ENCODE measurements around the gene LRRC8B. TPM values are rescaled to one million over a fixed set of nuclear protein-coding genes. Genes with fewer than 3 reads are reported as not detected.

Gene LRRC8B
- total and polyA plus RNA-seq, 2 of the 8 experiments (the other 6 are each of a cell fraction or from before 2014, with no cell fraction given), result 18.4 to 29.2 TPM

GRCh38 chr1:89641781-89642180 is 117.2 kb downstream of the LRRC8B start:
- H2BK120ac ChIP-seq (replicated peaks; ENCODE audit: low read depth, low read length), result no peak overlapping the region
- no peak overlapping the region for H4K91ac ChIP-seq (replicated peaks; ENCODE audit: insufficient read length, low read length)
- H3K4me3 ChIP-seq (ENCODE audit: extremely low read depth in 1 of 4, insufficient read depth in 2 of 4, low read depth in 3 of 4, low read length in 4 of 4), result no peak overlapping the region
- H3K4ac ChIP-seq (replicated peaks; ENCODE audit: insufficient read length, low read depth, low read length), result no peak overlapping the region
- H2BK12ac ChIP-seq (ENCODE audit: low read depth, low read length), result no peak overlapping the region
- H3K14ac ChIP-seq (ENCODE audit: insufficient read length), result no peak overlapping the region
- H3K4me1 ChIP-seq (replicated peaks in 1 of 4; ENCODE audit: control insufficient read depth in 3 of 4, insufficient read depth in 4 of 4, low read length in 3 of 4), result no peaks in the 10 kb centered on the region
- FAIRE-seq (no peak), DNase-seq (ENCODE audit: low read depth in 1 of 2, low spot score in 2 of 2) (no peak)
- no peak overlapping the region for H2BK20ac ChIP-seq (ENCODE audit: low read length)
- H3K23ac ChIP-seq (ENCODE audit: insufficient read length), result no peak overlapping the region
- no peak overlapping the region for H4K5ac ChIP-seq (ENCODE audit: insufficient read length, low read depth, low read length)
- H3K36me3 ChIP-seq (ENCODE audit: control insufficient read depth in 2 of 4, insufficient read depth in 4 of 4, low read length in 3 of 4), result no peaks in the 10 kb centered on the region
- H3K79me2 ChIP-seq (ENCODE audit: control insufficient read depth in 1 of 2, insufficient read depth in 2 of 2, low read length in 2 of 2), result no peaks in the 10 kb centered on the region
- no peaks in the 10 kb centered on the region for H3K9me3 ChIP-seq (ENCODE audit: insufficient read depth in 2 of 2, low read depth in 1 of 2, low read length in 1 of 2)
- H4K20me1 ChIP-seq (replicated peaks in 1 of 2; ENCODE audit: control insufficient read depth in 1 of 2, insufficient read depth in 2 of 2, low read length in 2 of 2), result peaks cover 0 to 2% of the 10 kb centered on the region in 2 experiments
- no peak overlapping the region for H2BK5ac ChIP-seq (ENCODE audit: low read depth, low read length)
- H3K18ac ChIP-seq (ENCODE audit: extremely low read depth, low read length), result no peak overlapping the region
- H3K4me2 ChIP-seq (ENCODE audit: insufficient read depth in 1 of 2, low read depth in 2 of 2, low read length in 2 of 2), result no peak overlapping the region
- no peak overlapping the region for H4K8ac ChIP-seq (ENCODE audit: extremely low read depth, insufficient read depth, low read length)
- 86% methylated on average over 4 of the region's 4 CpGs; no CpG with 5 or more reads in 1 of the 2 experiments for WGBS, 2 experiments (ENCODE audit: extremely low coverage in 1 of 2, insufficient coverage in 1 of 2, insufficient read length in 1 of 2, insufficient replicate concordance in 2 of 2, low coverage in 1 of 2, low lambda C conversion rate in 2 of 2, missing lambda C conversion rate in 1 of 2)
- no peaks in the 10 kb centered on the region for H3K27me3 ChIP-seq (replicated peaks in 1 of 4; ENCODE audit: control insufficient read depth in 3 of 4, extremely low read depth in 1 of 4, insufficient read depth in 3 of 4, low read length in 3 of 4)
- ChIA-PET CTCF (ENCODE audit: partially characterized antibody) (interaction anchor here (0.6 kb wide), 1 partner anchor 286 kb away, joined by 3 read pairs; no protein-coding TSS in a partner anchor), POLR2A (ENCODE audit: partially characterized antibody) (no interaction called here)
- H2AK5ac ChIP-seq (ENCODE audit: low read depth, low read length), result no peak overlapping the region
- no peak overlapping the region for H3K27ac ChIP-seq (ENCODE audit: low read depth, low read length)
- no peaks in the 10 kb centered on the region for H3K79me1 ChIP-seq (ENCODE audit: low read depth, low read length)
- no peak overlapping the region for H2BK15ac ChIP-seq (ENCODE audit: low read length)
- no peaks in the 10 kb centered on the region for H3K23me2 ChIP-seq (ENCODE audit: low read depth, low read length)
- H3K56ac ChIP-seq (replicated peaks; ENCODE audit: insufficient read length, low read depth, low read length), result no peak overlapping the region
- no peak overlapping the region for H3K9ac ChIP-seq (replicated peaks in 1 of 4; ENCODE audit: extremely low read depth in 1 of 4, low read depth in 3 of 4, low read length in 3 of 4)
- no peak overlapping the region for H2AFZ ChIP-seq (ENCODE audit: low read length)
- TF ChIP-seq EP300 (IDR thresholded peaks at IDR 0.05; ENCODE audit: borderline replicate concordance in 1 of 2, low read depth in 2 of 2, low read length in 2 of 2) (no peak), CEBPB (IDR thresholded peaks at IDR 0.05; ENCODE audit: low read depth, low read length) (no peak), SIN3A (conservative IDR thresholded peaks at IDR 0.05 in 1 of 2, IDR thresholded peaks at IDR 0.05 in 1 of 2; ENCODE audit: low read depth in 1 of 2, low read length in 2 of 2) (no peak), BACH1 (IDR thresholded peaks at IDR 0.05; ENCODE audit: low read length) (no peak), RXRA (IDR thresholded peaks at IDR 0.05; ENCODE audit: insufficient read depth, low read depth, low read length) (no peak), ATF2 (IDR thresholded peaks at IDR 0.05; ENCODE audit: low read length) (no peak), CTBP2 (IDR thresholded peaks at IDR 0.05; ENCODE audit: borderline replicate concordance, insufficient read depth, insufficient read length, low read length) (no peak), SRF (IDR thresholded peaks at IDR 0.05; ENCODE audit: low read depth, low read length) (no peak), CBX8 (IDR thresholded peaks at IDR 0.05; ENCODE audit: borderline replicate concordance, low read depth, low read length) (no peak), GABPA (IDR thresholded peaks at IDR 0.05; ENCODE audit: borderline replicate concordance, insufficient read depth, low read length) (no peak), SIRT6 (IDR thresholded peaks at IDR 0.05; ENCODE audit: low read length) (no peak)

Data from H1 (cell line).